DMS 273 (cell line): ENCODE results near the gene TUBAL3.
"Not testable (repeated sequence)": the region's sequence is repeated elsewhere in the genome, so short reads cannot be mapped to it uniquely, and the experiment has no call there.

Source experiments
- DNase-seq: peaks from one replicate; lab custom pipeline; 2025; ENCODE audit not compliant: unreplicated experiment; lab: John Stamatoyannopoulos, UW

Gene TUBAL3

GRCh38 chr10:5381187-5381586 lies 23.4 kb downstream of the TUBAL3 start:
- DNase-seq = no peak

DNA sequence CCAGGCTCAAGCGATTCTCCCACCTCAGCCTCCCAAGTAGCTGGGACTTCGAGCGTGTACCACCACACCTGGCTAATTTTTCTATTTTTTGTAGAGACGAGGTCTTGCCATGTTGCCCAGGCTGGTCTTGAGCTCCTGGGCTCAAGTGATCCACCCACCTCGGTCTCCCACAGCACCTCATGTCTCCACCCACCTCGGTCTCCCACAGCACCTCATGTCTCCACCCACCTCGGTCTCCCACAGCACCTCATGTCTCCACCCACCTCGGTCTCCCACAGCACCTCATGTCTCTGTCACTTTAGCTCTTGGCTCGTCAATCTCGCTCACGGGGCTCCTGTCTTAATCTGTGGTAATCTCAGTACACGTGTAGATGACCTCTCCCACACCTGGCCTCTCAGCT lies 24.2 kb downstream of the TUBAL3 start:
- DNase-seq = not testable (repeated sequence)

DNA sequence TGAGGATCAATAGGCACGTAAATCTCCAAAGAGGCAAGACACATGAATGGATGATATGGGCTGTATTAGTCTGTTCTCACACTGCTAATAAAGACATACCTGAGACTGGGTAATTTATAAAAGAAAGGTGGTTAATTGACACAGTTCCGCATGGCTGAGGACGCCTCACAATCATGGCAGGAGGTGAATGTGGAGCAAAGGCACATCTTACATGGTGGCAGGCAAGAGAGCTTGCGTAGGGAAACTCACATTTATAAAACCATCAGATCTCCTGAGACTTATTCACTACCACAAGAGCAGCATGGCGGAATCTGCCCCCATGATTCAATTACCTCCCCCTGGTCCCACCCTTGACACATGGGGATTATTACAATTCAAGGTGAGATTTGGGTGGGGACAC lies 25.4 kb downstream of the TUBAL3 start:
- not testable (repeated sequence) for DNase-seq

DNA sequence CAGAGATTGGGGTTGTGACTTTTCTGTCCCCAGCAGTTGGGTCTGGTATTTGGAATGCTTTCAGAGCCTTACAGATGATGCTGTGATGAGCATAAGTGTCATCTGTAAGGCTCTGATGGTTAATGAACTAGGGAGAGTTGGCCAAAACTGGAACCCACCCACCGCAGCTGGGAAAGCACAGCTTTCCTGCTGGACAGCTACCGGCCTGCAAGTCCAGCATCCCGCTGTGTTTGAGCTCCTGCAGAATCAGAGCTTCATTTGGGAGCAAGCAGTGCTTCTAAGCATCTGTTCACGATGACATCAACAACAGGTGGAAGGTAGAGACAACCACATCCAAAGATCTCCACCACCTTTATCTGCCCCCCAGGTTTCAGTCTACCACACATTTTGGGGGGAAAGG lies 28.2 kb downstream of the TUBAL3 start:
- no peak for DNase-seq

GRCh38 chr10:5373891-5374611 lies 30.6 kb downstream of the TUBAL3 start:
- no peak for DNase-seq

DNA sequence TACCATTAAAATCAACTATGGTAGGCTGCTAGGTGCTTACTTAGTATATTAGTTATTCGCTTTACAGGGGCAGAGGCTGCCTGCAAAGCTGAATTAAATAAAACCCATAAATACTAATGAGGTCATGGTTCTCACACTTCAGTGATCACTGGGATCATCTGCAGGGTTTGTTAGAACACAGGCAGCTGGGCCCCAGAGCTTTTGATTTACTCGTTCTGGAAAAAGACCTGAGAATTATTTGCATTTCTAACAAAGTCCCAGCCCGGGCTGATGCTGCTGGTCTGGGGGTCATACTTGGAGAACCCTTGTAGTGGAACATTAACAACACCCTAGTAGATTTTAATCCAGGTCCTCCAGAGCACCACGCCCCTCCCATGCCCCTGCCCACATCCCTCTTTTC lies 31.3 kb downstream of the TUBAL3 start:
- no peak for DNase-seq

- DNase-seq = no peak
Measured at GRCh38 chr10:5370493-5371352, 33.9 kb downstream of the TUBAL3 start.

DNA sequence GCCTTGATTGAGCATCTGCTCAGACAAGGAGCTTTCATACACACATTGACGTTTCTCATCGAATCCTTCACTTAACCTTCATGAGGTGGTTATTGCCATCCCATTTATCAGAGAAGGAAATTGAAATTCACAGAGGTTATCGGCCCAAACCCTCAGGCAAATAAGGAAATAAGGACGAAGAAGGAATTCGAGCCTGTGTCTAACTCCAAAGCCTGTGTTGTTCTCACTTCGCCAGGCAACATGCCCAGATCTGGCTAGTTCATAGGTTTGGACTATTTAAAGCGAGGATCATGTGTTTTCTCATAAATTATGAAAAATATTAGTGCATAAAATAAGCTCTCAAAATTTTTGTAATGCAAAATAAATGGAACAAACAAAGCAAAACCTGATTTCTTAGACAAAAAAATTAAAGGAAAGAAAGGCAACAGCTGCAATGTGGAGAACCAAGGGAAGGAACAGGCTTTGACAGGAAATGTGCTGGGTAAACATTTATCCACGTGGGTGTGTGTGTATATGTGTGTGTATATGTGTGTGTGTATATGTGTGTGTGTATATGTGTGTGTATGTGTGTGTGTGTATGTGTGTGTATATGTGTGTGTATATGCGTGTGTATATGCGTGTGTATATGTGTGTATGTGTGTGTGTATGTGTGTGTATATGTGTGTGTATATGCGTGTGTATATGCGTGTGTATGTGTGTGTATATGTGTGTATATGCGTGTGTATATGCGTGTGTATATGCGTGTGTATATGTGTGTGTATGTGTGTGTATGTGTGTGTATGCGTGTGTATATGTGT lies 35.1 kb downstream of the TUBAL3 start:
- no peak for DNase-seq

DNA sequence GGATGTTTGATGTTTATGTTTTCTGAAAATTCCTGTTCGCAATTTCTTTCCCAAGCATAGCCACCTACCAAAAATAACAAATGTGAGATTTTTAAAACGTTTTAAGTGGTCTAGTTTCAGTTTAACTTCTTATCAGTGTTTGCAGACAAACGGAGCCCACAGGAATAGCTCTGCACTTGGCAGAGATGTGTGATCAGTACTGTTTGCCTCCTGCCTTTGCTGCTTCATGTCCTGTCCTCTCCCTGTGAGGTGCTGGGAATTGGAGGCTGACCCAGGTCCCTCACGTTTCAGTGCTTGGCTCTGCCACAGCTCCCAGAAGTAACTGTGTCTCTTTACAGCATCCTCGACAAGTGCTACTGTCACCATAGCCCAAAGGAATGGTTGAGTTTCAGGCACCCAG lies 38.7 kb downstream of the TUBAL3 start:
- no peak for DNase-seq

DNA sequence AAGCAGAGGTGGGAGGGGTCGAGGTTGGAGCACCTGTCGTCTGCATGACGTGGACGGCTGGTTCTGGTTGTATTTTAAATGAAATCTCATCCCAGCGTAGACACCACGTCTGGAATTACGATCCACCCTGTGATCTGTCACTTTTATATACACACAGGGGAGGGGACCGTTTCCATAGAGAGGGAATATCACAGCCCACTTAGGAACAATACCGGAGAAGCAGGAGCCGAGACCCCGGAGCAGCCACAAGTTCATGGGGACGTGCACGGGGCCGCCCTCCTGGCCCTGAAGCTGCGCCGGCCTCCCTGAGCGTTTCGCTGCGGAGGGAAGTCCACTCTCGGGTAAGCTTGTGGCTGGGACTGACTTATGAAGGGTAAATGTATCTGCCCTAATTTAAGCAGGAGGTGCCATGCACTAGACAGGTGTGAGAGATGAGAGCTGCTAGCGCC lies 39.7 kb downstream of the TUBAL3 start, which contains the start of gene UCN3:
TSS of gene UCN3 (plus strand) at position 77 of the 449 bp plus-strand sequence. CDS start 8,755 bp downstream, outside the sequence.
- DNase-seq = no peak

DNA sequence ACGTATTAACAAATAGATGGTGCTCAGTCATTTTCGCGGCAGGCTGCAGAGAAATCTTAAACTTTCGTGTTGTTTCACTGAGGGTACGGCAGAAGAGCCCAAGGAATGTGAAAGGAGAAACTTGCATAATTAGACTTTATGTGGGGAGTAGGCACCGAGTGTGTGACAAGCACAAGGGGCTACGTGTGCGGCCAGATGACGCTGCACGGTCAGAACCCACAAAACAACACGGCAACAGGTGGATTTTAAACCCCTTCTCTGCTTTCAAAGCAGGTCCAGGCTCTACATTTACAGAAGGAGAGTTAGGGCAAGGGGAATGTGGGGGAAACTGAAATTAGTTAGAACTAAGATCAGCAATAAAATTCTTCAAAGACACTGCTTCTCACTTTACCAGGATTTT lies 40.3 kb downstream of the TUBAL3 start:
- no peak for DNase-seq

GRCh38 chr10:5362873-5363272 lies 41.8 kb downstream of the TUBAL3 start:
- no peak for DNase-seq

GRCh38 chr10:5361966-5362365 lies 42.7 kb downstream of the TUBAL3 start:
- DNase-seq = no peak

DNA sequence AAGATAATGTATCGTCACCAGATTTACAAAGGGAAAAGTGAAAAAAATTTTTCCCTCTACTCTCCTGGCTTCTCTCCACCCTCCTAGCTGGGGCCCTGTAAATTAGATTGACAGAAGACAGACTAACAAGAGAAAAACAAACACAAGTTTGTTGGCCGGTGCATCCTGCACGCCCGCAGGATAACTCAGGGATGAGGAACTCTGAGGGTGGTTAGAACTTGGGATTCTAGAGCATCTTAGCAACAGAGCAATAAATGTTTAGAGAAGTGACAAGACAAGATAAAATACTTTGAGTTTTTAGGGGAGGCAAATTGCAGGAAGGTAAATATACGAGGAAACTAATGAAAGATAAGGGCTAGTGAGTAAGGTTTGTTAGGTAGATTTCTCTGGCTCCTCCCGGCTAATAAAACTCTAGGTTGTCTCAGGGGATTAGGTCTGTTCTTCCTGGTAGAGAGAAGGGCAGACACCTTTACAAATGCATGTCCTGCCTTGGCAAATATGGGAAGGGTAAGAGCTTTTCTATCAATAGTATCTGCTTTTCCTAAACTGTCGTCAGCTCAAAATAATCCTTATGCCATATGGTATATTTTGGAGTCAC lies 44.2 kb downstream of the TUBAL3 start:
- DNase-seq = no peak

GRCh38 chr10:5356302-5356763 lies 48.3 kb downstream of the TUBAL3 start:
- no peak for DNase-seq

DNA sequence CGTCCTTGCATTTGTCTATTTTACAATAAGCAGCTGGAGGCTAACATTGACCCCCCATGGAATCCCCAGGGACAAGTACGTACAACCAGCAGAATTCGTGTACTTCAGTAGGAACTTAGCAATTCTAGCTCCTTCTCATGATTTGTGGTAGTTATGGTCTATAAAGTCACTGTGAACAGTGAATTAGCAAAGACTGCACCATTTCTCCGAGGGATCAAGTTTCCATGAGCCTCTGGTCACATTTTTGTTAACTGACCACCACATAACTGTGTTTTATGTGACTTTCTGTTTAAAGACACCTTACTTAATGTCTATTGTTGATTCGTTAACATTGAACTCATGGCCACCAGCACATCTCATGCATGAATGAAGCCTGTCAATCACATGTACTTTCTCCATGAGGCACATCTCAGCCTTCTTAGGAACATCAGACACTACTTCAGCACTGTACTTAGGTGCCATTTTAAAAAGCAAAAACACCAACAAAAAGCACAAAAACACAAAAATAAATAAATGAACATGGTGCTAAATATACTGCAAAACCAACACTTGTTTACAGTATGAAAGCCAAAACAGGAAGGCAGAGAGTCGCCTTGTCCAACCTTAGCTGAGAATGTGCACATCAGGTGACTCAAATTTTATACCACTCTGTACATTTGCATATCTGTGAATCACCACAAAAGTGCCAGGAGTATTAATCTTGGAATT lies 48.9 kb downstream of the TUBAL3 start:
- DNase-seq = no peak

- DNase-seq = no peak
Measured at GRCh38 chr10:5354068-5354467, 50.6 kb downstream of the TUBAL3 start.

- DNase-seq = no peak
Measured at GRCh38 chr10:5349362-5349761, 55.3 kb downstream of the TUBAL3 start.

- no peak for DNase-seq
Measured at GRCh38 chr10:5346881-5347280, 57.7 kb downstream of the TUBAL3 start.

- no peak for DNase-seq
Measured at GRCh38 chr10:5344746-5345145, 59.9 kb downstream of the TUBAL3 start.
